Mesothelial cell of epicardium (in vitro differentiated cells): Measurements from ENCODE around the gene MAPK8IP2. TPM values are rescaled to one million over a fixed set of nuclear protein-coding genes. Genes with fewer than 3 reads are reported as not detected.

Experiments
- DNase-seq, 2 experiments: peaks; one replicate each; pipeline ENCODE4 v3.0.0; 2021; ENCODE audit warnings: low spot score in 2 of 2; ENCODE audit not compliant: unreplicated experiment in 2 of 2
- H3K27ac Mint-ChIP-seq: 2 replicates; pipeline ENCODE4 v1.8.0; 2021; ENCODE audit warnings: mixed read lengths
- H3K27me3 Mint-ChIP-seq: 2 replicates; pipeline ENCODE4 v1.8.0; 2021; ENCODE audit warnings: low read depth, mixed read lengths
- H3K36me3 Mint-ChIP-seq: 2 replicates; pipeline ENCODE4 v1.8.0; 2021; ENCODE audit warnings: mixed read lengths
- H3K4me1 Mint-ChIP-seq: 2 replicates; pipeline ENCODE4 v1.8.0; 2021; ENCODE audit warnings: mixed read lengths
- H3K4me3 Mint-ChIP-seq: 2 replicates; pipeline ENCODE4 v1.8.0; 2021; ENCODE audit warnings: mild to moderate bottlenecking, moderate library complexity, mixed read lengths
- H3K9me3 Mint-ChIP-seq: 2 replicates; pipeline ENCODE4 v1.8.0; 2021; ENCODE audit warnings: mixed read lengths
- total RNA-seq: library from RNA; stranded (reverse); gene quantifications from 3 replicates; pipeline ENCODE4 v1.2.1, GENCODE V29; 2021
- TF ChIP-seq, protein P1 (sequence below): fragments of 200-600 bp; sonication (generic); IDR thresholded peaks from one replicate; pipeline ENCODE4 v1.5.0; 2021; ENCODE audit warnings: antibody characterized with exemption; ENCODE audit not compliant: unreplicated experiment

The MAPK8IP2 gene
- total RNA-seq, 1 donor from 2014 or later = 3.2 TPM

DNA sequence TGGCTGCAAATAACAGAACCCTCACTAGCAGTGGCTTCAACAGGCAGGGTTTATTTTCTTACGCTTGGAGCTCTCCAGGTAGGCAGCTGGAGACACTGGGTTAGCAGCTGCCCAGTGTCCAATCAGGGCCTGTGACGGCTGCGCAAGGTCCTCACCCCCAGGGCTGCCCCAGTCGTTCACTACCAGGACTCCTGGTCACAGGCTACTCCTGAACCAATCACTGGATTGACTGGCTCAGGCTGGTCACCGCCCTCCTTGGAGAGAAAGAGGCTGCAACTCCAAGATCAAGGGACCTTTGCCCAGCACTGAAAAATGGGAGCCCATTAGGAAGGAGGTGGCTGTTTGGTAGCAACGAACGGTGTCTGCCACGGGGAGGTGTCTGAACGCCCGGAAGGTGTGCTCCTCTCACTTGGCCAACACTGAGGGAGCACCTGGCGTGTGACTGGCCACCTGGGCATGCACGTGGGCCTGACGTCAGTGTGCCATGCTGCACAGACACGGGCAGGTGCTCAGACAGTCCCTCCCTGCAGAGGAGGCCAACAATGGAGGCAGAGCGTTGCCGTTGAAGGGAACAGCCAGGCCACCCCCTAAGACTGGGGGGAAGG lies 22.2 kb downstream of the MAPK8IP2 start:
- TF ChIP-seq, protein P1, sequence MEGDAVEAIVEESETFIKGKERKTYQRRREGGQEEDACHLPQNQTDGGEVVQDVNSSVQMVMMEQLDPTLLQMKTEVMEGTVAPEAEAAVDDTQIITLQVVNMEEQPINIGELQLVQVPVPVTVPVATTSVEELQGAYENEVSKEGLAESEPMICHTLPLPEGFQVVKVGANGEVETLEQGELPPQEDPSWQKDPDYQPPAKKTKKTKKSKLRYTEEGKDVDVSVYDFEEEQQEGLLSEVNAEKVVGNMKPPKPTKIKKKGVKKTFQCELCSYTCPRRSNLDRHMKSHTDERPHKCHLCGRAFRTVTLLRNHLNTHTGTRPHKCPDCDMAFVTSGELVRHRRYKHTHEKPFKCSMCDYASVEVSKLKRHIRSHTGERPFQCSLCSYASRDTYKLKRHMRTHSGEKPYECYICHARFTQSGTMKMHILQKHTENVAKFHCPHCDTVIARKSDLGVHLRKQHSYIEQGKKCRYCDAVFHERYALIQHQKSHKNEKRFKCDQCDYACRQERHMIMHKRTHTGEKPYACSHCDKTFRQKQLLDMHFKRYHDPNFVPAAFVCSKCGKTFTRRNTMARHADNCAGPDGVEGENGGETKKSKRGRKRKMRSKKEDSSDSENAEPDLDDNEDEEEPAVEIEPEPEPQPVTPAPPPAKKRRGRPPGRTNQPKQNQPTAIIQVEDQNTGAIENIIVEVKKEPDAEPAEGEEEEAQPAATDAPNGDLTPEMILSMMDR = no peak
- H3K27ac Mint-ChIP-seq = no peak overlapping the region
- peaks cover 9% of the 10 kb centered on the region for H3K27me3 Mint-ChIP-seq
- H3K4me3 Mint-ChIP-seq = no peak overlapping the region
- peaks cover 23% of the 10 kb centered on the region for H3K4me1 Mint-ChIP-seq
- no peak for DNase-seq
- no peaks in the 10 kb centered on the region for H3K9me3 Mint-ChIP-seq
- H3K36me3 Mint-ChIP-seq = no peaks in the 10 kb centered on the region

DNA sequence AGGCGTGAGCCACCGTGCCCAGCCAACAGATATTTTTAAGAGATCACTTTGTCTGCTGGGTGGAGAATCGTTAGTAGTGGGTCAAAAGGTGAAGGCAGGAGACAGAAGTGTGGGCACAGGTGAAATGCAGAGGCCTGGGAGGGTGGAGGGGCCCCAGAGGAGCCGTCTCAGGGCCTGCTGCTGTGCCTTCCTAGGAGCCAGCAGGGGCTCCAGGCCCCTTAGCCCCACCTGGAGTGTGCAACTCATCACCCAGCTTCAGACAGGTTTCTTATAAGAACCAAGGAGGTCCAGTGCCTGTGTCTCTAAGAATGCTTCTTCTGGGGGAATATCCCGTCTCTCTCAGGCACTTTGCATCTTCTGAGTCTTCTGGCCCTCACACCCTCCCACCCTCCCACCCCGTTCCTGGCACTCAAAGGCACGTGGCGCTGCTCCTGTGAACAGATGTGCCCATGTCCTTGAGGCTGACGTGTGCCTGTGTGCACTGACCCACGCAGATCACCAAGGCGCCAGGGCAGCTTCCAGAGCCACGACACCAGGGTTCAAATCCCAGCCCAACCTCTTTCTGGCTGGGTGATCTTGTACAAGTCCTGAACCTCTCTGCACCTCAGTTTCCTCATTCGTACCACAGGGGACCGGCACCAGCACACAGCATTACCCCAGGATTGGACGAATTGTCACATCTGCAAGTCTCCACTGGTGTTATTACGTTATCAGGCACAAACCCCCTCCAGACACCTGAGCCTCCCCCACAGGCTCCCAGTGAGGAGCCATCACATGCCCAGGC lies 23.9 kb downstream of the MAPK8IP2 start:
- Mint-ChIP-seq H3K4me3 (no peak overlapping the region), H3K27ac (no peak overlapping the region), H3K4me1 (peaks cover 35% of the 10 kb centered on the region), H3K27me3 (peaks cover 2% of the 10 kb centered on the region), H3K36me3 (no peaks in the 10 kb centered on the region), H3K9me3 (no peaks in the 10 kb centered on the region)
- DNase-seq = no peak
- TF ChIP-seq, protein P1 = no peak

- H3K27ac Mint-ChIP-seq = no peak overlapping the region
- no peaks in the 10 kb centered on the region for H3K36me3 Mint-ChIP-seq
- H3K9me3 Mint-ChIP-seq = no peaks in the 10 kb centered on the region
- no peaks in the 10 kb centered on the region for H3K27me3 Mint-ChIP-seq
- peaks cover 38% of the 10 kb centered on the region for H3K4me1 Mint-ChIP-seq
- no peak for DNase-seq
- H3K4me3 Mint-ChIP-seq = no peak overlapping the region
- TF ChIP-seq, protein P1 = no peak
These were observed 24.6 kb downstream of the MAPK8IP2 start for GRCh38 chr22:50625131-50625567.

GRCh38 chr22:50625568-50626313 lies 25.1 kb downstream of the MAPK8IP2 start:
- TF ChIP-seq, protein P1 = no peak
- H3K27ac Mint-ChIP-seq = no peak overlapping the region
- DNase-seq = no peak
- H3K4me1 Mint-ChIP-seq = peaks cover 36% of the 10 kb centered on the region
- H3K36me3 Mint-ChIP-seq = no peaks in the 10 kb centered on the region
- H3K9me3 Mint-ChIP-seq = no peaks in the 10 kb centered on the region
- no peak overlapping the region for H3K4me3 Mint-ChIP-seq
- H3K27me3 Mint-ChIP-seq = no peaks in the 10 kb centered on the region

GRCh38 chr22:50626314-50626849 lies 25.8 kb downstream of the MAPK8IP2 start:
- no peaks in the 10 kb centered on the region for H3K36me3 Mint-ChIP-seq
- H3K4me3 Mint-ChIP-seq = peak overlapping the region; percentile 63
- TF ChIP-seq, protein P1 = no peak
- H3K4me1 Mint-ChIP-seq = peaks cover 30% of the 10 kb centered on the region
- no peak overlapping the region for H3K27ac Mint-ChIP-seq
- H3K27me3 Mint-ChIP-seq = no peaks in the 10 kb centered on the region
- DNase-seq = no peak
- H3K9me3 Mint-ChIP-seq = no peaks in the 10 kb centered on the region
